Fibroblast of villous mesenchyme (primary cell): ENCODE data around the gene TOLLIP. TPM values are rescaled to one million over a fixed set of nuclear protein-coding genes. Genes with fewer than 3 reads are reported as not detected.
A peak's percentile ranks its signal among the peaks of the same experiment; 100 is the strongest.
"Not testable (repeated sequence)": the region's sequence is repeated elsewhere in the genome, so short reads cannot be mapped to it uniquely, and the experiment has no call there.

ENCODE experiments used
- DNase-seq: peaks from one replicate; pipeline ENCODE4 v3.0.0-alpha.2; 2010; ENCODE audit warnings: low read depth
- H3K4me3 ChIP-seq: 2 replicates; pipeline ENCODE4 v1.5.1; 2011; ENCODE audit warnings: low read depth, mild to moderate bottlenecking, low read length
- CTCF ChIP-seq: IDR thresholded peaks from 2 replicates; pipeline ENCODE4 v1.5.1; 2012; ENCODE audit warnings: low read depth, mild to moderate bottlenecking, low read length; ENCODE audit not compliant: insufficient read depth
- total RNA-seq: library from RNA; depleted of rRNA; stranded (reverse); fragments of >200 nt; gene quantifications from 2 replicates; pipeline ENCODE4 v1.2.3, GENCODE V29; 2012

Gene TOLLIP
- total RNA-seq, 1 donor: 27.2 TPM

GRCh38 chr11:1271406-1271805 lies 38.0 kb downstream of the TOLLIP start:
- no peak for DNase-seq
- no peak for TF ChIP-seq CTCF
- no peak overlapping the region for H3K4me3 ChIP-seq

DNA sequence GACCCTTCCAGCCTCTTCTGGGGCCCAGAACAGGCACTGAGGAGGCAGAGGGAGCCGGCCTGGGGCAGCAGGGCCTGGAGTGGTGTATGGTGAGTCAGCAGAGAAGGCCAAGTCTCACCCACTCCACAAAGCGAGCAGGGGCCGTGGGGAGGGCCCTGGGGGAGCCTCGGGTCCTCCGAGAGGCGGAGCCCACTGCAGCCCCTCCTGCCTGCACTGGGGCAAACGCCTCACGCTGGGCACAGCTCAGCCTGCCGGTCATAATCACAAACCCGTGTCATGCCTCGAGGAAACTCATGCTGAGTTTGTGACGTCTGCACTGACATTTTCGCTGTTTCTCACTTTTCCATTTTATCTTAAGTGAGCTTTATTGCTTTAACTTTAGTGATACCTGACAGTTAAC lies 38.4 kb downstream of the TOLLIP start:
- TF ChIP-seq CTCF: no peak
- H3K4me3 ChIP-seq: no peak overlapping the region
- no peak for DNase-seq

GRCh38 chr11:1270476-1270875 lies 39.0 kb downstream of the TOLLIP start:
- TF ChIP-seq CTCF: no peak
- DNase-seq: no peak
- no peak overlapping the region for H3K4me3 ChIP-seq

DNA sequence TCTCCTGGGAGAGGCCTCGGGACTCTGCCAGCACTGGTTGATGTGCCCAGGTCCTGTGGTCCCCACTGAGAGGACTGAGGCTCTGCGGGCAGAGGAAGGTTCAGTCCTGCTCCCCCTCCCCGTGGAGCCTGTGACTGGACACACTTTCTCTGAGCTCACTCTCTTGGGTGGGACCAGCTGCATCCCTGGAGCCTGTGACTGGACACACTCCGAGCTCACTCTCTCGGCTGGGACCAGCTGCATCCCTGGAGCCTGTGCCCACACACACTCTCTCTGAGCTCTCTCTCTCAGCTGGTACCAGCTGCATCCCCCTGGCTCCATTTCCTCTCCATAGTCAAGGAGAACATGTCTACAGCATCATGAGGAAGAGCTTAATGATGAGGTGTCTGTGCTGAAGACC lies 39.5 kb downstream of the TOLLIP start:
- TF ChIP-seq CTCF: no peak
- DNase-seq: no peak
- no peak overlapping the region for H3K4me3 ChIP-seq

DNA sequence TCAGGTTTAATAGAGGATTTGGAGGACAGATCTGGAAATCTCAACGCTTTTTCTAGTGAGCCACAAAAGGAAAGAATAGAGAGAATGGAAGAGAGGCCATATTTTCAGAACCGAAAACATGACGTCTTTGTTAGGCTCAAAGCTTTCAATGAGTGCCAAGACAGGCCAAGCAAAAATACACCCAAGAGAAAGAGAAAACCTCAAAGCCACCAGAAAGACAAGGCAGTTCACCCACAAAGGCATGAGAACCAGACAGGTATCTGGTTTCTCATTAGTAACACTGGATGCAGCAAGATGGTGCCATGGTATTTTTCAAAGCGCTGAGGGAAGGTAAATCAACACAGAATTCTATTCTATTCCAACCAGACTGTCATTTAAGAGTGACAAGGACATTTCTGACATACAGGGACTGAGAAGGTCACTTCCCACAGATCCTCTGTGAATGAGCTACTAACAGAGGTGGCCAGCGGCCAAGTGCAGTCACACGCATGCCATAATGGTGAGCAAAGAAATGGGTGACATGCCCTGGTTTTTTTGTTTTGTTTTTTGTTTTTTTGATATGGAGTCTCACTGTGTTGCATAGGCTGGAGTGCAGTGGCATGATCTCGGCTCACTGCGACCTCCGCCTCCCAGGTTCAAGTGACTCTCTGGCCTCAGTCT lies 41.9 kb downstream of the TOLLIP start:
- TF ChIP-seq CTCF: no peak
- no peak overlapping the region for H3K4me3 ChIP-seq
- no peak for DNase-seq

GRCh38 chr11:1266976-1267375 lies 42.5 kb downstream of the TOLLIP start:
- H3K4me3 ChIP-seq, DNase-seq: not testable (repeated sequence)

GRCh38 chr11:1265480-1265879 lies 44.0 kb downstream of the TOLLIP start:
- not testable (repeated sequence) for H3K4me3 ChIP-seq

DNA sequence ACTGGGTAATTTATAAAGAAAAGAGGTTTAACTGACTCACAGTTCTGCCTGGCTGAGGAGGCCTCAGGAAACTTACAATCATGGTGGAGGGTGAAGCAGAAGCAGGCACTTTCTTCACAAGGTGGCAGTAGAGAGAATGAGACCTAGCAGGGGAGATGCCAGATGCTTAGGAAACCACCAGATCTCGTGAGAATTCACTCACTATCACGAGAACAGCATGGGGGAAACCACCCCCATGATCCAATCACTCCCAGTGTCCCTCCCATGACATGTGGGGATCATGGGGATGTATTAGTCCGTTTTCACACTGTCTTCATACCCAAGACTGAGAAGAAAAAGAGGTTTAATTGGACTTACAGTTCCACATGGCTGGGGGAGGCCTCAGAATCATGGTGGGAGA lies 45.0 kb downstream of the TOLLIP start:
- peak; percentile 42 for TF ChIP-seq CTCF
- H3K4me3 ChIP-seq: not testable (repeated sequence)
- DNase-seq: peak; percentile 70

More at GRCh38 chr11:1265480-1265879, 44.0 kb downstream of the TOLLIP start:
- not testable (repeated sequence) for DNase-seq
